Gastrocnemius medialis (tissue), 4 donors: Measurements from ENCODE around the gene FMO3.

Source experiments
- CTCF ChIP-seq, 5 experiments: fragments of 450-650 bp in 3 of 5; fragments of 200-600 bp in 2 of 5; sonication (generic) in 2 of 5; IDR thresholded peaks in 4 of 5; conservative IDR thresholded peaks in 1 of 5; 1 replicate in 4 of 5; 2 replicates in 1 of 5; pipeline ENCODE4 v1.5.1; 2016 to 2019; ENCODE audit warnings: antibody characterized with exemption in 5 of 5, mild to moderate bottlenecking in 3 of 5, moderate library complexity in 3 of 5
- POLR2A ChIP-seq, 2 donors: fragments of 450-650 bp; IDR thresholded peaks; one replicate each; pipeline ENCODE4 v1.6.1; 2017; ENCODE audit warnings: antibody characterized with exemption in 2 of 2, mild to moderate bottlenecking in 2 of 2, moderate library complexity in 2 of 2

GRCh38 chr1:171055966-171056643 lies 34.6 kb upstream of the FMO3 start:
- TF ChIP-seq CTCF (IDR thresholded peaks at IDR 0.05 in 4 of 5, conservative IDR thresholded peaks at IDR 0.05 in 1 of 5) (no peak), POLR2A (IDR thresholded peaks at IDR 0.05) (no peak)
